CD14-positive monocyte (primary cell): ENCODE measurements around the gene GLB1L. TPM values are rescaled to one million over a fixed set of nuclear protein-coding genes. Genes with fewer than 3 reads are reported as not detected.
A peak's percentile ranks its signal among the peaks of the same experiment; 100 is the strongest.

Experiments used
- DNase-seq, 3 donors: peaks; one replicate each; pipeline ENCODE4 v3.0.0-alpha.2; 2011 to 2022
- H2AFZ ChIP-seq: 2 replicates; pipeline ENCODE4 v1.6.0; 2012; ENCODE audit warnings: mild to moderate bottlenecking, low read depth, low read length, inconsistent platforms; ENCODE audit not compliant: insufficient read depth, poor library complexity, severe bottlenecking
- H3K27ac ChIP-seq, 2 donors: 1 replicate in 1 of 2; 2 replicates in 1 of 2; pipeline ENCODE4 v1.5.1; 2012 to 2013; ENCODE audit warnings: low read length in 2 of 2, control low read depth in 1 of 2, inconsistent platforms in 1 of 2, low read depth in 1 of 2, mild to moderate bottlenecking in 1 of 2
- H3K27me3 ChIP-seq, 2 donors: one replicate each; pipeline versions ENCODE4 v1.6.0 to v1.6.1; 2011 to 2013; ENCODE audit warnings: low read length in 2 of 2; ENCODE audit not compliant: control insufficient read depth in 2 of 2, insufficient read depth in 2 of 2
- H3K36me3 ChIP-seq, 2 donors: replicated peaks in 1 of 2; 1 replicate in 1 of 2; 2 replicates in 1 of 2; pipeline versions ENCODE4 v1.5.1 to v1.6.1; 2012 to 2013; ENCODE audit warnings: low read length in 2 of 2, control low read depth in 1 of 2, inconsistent platforms in 1 of 2, mild to moderate bottlenecking in 1 of 2; ENCODE audit not compliant: insufficient read depth in 2 of 2, control insufficient read depth in 1 of 2
- H3K4me1 ChIP-seq, 2 donors: 1 replicate in 1 of 2; 2 replicates in 1 of 2; pipeline versions ENCODE4 v1.5.1 to v1.6.1; 2012 to 2013; ENCODE audit warnings: low read length in 2 of 2, control low read depth in 1 of 2, inconsistent platforms in 1 of 2, mild to moderate bottlenecking in 1 of 2, moderate library complexity in 1 of 2; ENCODE audit not compliant: insufficient read depth in 2 of 2, control insufficient read depth in 1 of 2
- H3K4me2 ChIP-seq: replicated peaks from 2 replicates; pipeline ENCODE3; 2012; ENCODE audit warnings: low read length, moderate library complexity, mild to moderate bottlenecking; ENCODE audit not compliant: poor library complexity, severe bottlenecking; ENCODE audit errors: extremely low read depth
- H3K4me3 ChIP-seq, 3 experiments: fragments of 200-600 bp in 1 of 3; sonication (generic) in 1 of 3; replicated peaks in 1 of 3; 1 replicate in 2 of 3; 2 replicates in 1 of 3; pipeline ENCODE4 v1.5.1; 2011 to 2013; ENCODE audit warnings: low read length in 3 of 3, mild to moderate bottlenecking in 3 of 3, control low read depth in 2 of 3, low read depth in 2 of 3, inconsistent platforms in 1 of 3, moderate library complexity in 1 of 3
- H3K79me2 ChIP-seq: 2 replicates; pipeline ENCODE4 v1.6.0; 2012; ENCODE audit warnings: mild to moderate bottlenecking, control low read depth, inconsistent platforms, low read length, moderate library complexity; ENCODE audit not compliant: insufficient read depth
- H3K9ac ChIP-seq: 2 replicates; pipeline ENCODE4 v1.6.0; 2017; ENCODE audit warnings: low read length, mild to moderate bottlenecking; ENCODE audit not compliant: insufficient read depth, poor library complexity, severe bottlenecking
- H3K9me3 ChIP-seq, 2 donors: replicated peaks in 1 of 2; 1 replicate in 1 of 2; 2 replicates in 1 of 2; pipeline versions ENCODE4 v1.5.1 to v1.6.1; 2012 to 2013; ENCODE audit warnings: low read length in 2 of 2, control low read depth in 1 of 2; ENCODE audit not compliant: control insufficient read depth in 1 of 2, insufficient read depth in 1 of 2
- H4K20me1 ChIP-seq: 2 replicates; pipeline ENCODE4 v1.6.0; 2012; ENCODE audit warnings: mild to moderate bottlenecking, low read length, control low read depth, moderate library complexity; ENCODE audit not compliant: insufficient read depth
- H3K27ac Mint-ChIP-seq, 7 donors: one replicate each; pipeline ENCODE4 v1.8.0; 2020; ENCODE audit warnings: mild to moderate bottlenecking in 7 of 7, mixed read lengths in 7 of 7, moderate library complexity in 6 of 7, inconsistent platforms in 2 of 7
- H3K27me3 Mint-ChIP-seq, 3 donors: one replicate each; pipeline ENCODE4 v1.8.0; 2021 to 2022; ENCODE audit warnings: low read depth in 3 of 3, mild to moderate bottlenecking in 3 of 3, mixed read lengths in 3 of 3, moderate library complexity in 3 of 3, inconsistent platforms in 1 of 3
- H3K36me3 Mint-ChIP-seq, 2 donors: one replicate each; pipeline ENCODE4 v1.8.0; 2020; ENCODE audit warnings: mixed read lengths in 2 of 2, inconsistent platforms in 1 of 2, mild to moderate bottlenecking in 1 of 2
- H3K4me1 Mint-ChIP-seq: one replicate; pipeline ENCODE4 v1.8.0; 2020; ENCODE audit warnings: mild to moderate bottlenecking, mixed read lengths
- H3K4me3 Mint-ChIP-seq, 2 donors: one replicate each; pipeline ENCODE4 v1.8.0; 2020; ENCODE audit warnings: mild to moderate bottlenecking in 2 of 2, mixed read lengths in 2 of 2, moderate library complexity in 1 of 2
- H3K9me3 Mint-ChIP-seq, 7 donors: one replicate each; pipeline ENCODE4 v1.8.0; 2020 to 2022; ENCODE audit warnings: mixed read lengths in 7 of 7, mild to moderate bottlenecking in 6 of 7, moderate library complexity in 6 of 7, inconsistent platforms in 2 of 7
- CTCF ChIP-seq: fragments of 200-600 bp; IDR thresholded peaks from one replicate; pipeline ENCODE4 v1.8.0; 2022; ENCODE audit warnings: antibody characterized with exemption, mild to moderate bottlenecking
- WGBS: methylation state at CpG from one replicate; pipeline ENCODE4 v1.1.5; 2013; ENCODE audit warnings: missing lambda C conversion rate; ENCODE audit not compliant: insufficient coverage; 5-methylcytosine and 5-hydroxymethylcytosine counted together
- intact Hi-C, 2 donors: fragments of 100-400 bp; cut with micrococcal nuclease; formaldehyde crosslinking; loops; one replicate each; pipeline versions ENCODE4 v1.15.0 to v1.15.1; 2023
- polyA plus RNA-seq, 3 donors: library from polyadenylated mRNA; depleted of rRNA in 1 of 3; unstranded in 2 of 3; stranded (reverse) in 1 of 3; fragments of 300-500 nt in 2 of 3; fragments of >200 nt in 1 of 3; fragmentation: Illumina TruSeq in 2 of 3; gene quantifications; 1 replicate in 2 of 3; 2 replicates in 1 of 3; pipeline ENCODE4 v1.2.3, GENCODE V29; 2012 to 2021

Gene GLB1L
- polyA plus RNA-seq, 3 donors, result 4.0 to 11.7 (median 7.7) TPM

- Histone ChIP-seq H3K4me3 (no peak overlapping the region), H3K36me3 (peaks cover 11 to 14% of the 10 kb centered on the region in 2 donors), H2AFZ (no peak overlapping the region), H4K20me1 (peaks cover 5% of the 10 kb centered on the region), H3K27me3 (peaks cover 0 to 10% of the 10 kb centered on the region in 2 donors), H3K9me3 (no peaks in the 10 kb centered on the region), H3K9ac (no peak overlapping the region), H3K4me2 (no peak overlapping the region), H3K79me2 (no peaks in the 10 kb centered on the region), H3K27ac (no peak overlapping the region), H3K4me1 (peaks cover 6 to 9% of the 10 kb centered on the region in 2 donors)
- peaks cover 8 to 29% (median 19%) of the 10 kb centered on the region in 3 donors for H3K27me3 Mint-ChIP-seq
- intact Hi-C loops, result no loop called here
- DNase-seq, result no peak
- no peak for TF ChIP-seq CTCF
- H3K4me1 Mint-ChIP-seq, result peaks cover 9% of the 10 kb centered on the region
- 79% methylated on average over 5 of the region's 16 CpGs for WGBS
- H3K27ac Mint-ChIP-seq, result peak overlapping the region in 1 of 7 donors; percentile 72
- peaks cover 14 to 16% of the 10 kb centered on the region in 2 donors for H3K36me3 Mint-ChIP-seq
- peaks cover 0 to 3% (median 0%) of the 10 kb centered on the region in 7 donors for H3K9me3 Mint-ChIP-seq
- no peak overlapping the region for H3K4me3 Mint-ChIP-seq
Measured at GRCh38 chr2:219289537-219290361, 44.5 kb upstream of the GLB1L start.

GRCh38 chr2:219289195-219289536 lies 43.9 kb upstream of the GLB1L start:
- Mint-ChIP-seq H3K4me1 (peaks cover 5% of the 10 kb centered on the region), H3K4me3 (no peak overlapping the region), H3K9me3 (peaks cover 0 to 2% (median 0%) of the 10 kb centered on the region in 7 donors), H3K27ac (no peak overlapping the region), H3K27me3 (peaks cover 4 to 24% (median 17%) of the 10 kb centered on the region in 3 donors), H3K36me3 (peaks cover 20% of the 10 kb centered on the region in 2 donors)
- Histone ChIP-seq H3K4me1 (peaks cover 2 to 3% of the 10 kb centered on the region in 2 donors), H3K36me3 (peaks cover 17 to 20% of the 10 kb centered on the region in 2 donors), H3K9me3 (no peaks in the 10 kb centered on the region), H4K20me1 (peaks cover 5% of the 10 kb centered on the region), H3K4me2 (no peak overlapping the region), H2AFZ (no peak overlapping the region), H3K4me3 (no peak overlapping the region), H3K79me2 (no peaks in the 10 kb centered on the region), H3K9ac (no peak overlapping the region), H3K27ac (no peak overlapping the region), H3K27me3 (peaks cover 0 to 8% of the 10 kb centered on the region in 2 donors)
- no peak for TF ChIP-seq CTCF
- intact Hi-C loops, result no loop called here
- no peak for DNase-seq
- WGBS, result 95% methylated on average over 6 of the region's 6 CpGs
